GM18526 (cell line): Measurements from ENCODE around the gene ISYNA1.
A peak's percentile ranks its signal among the peaks of the same experiment; 100 is the strongest.

Experiments used
- POLR2A ChIP-seq: IDR thresholded peaks from 3 replicates; pipeline ENCODE4 v1.6.1; 2011; ENCODE audit not compliant: insufficient read length; ENCODE audit errors: extremely low read depth

The ISYNA1 gene

GRCh38 chr19:18440936-18441803, 3.2 kb upstream of the ISYNA1 start:
- TF ChIP-seq POLR2A = no peak

- no peak for TF ChIP-seq POLR2A
Measured at GRCh38 chr19:18440415-18440877, 2.5 kb upstream of the ISYNA1 start.

- TF ChIP-seq POLR2A = no peak
Measured at GRCh38 chr19:18439910-18440237, 1.9 kb upstream of the ISYNA1 start.

GRCh38 chr19:18439025-18439909, 1.3 kb upstream of the ISYNA1 start:
- TF ChIP-seq POLR2A = no peak

- TF ChIP-seq POLR2A = no peak
Measured at GRCh38 chr19:18438331-18439024, 545 bp upstream of the ISYNA1 start.

- TF ChIP-seq POLR2A = no peak
Measured at GRCh38 chr19:18436671-18437490, 1.1 kb downstream of the ISYNA1 start.

- TF ChIP-seq POLR2A = no peak
Measured at GRCh38 chr19:18435842-18436670, 1.9 kb downstream of the ISYNA1 start.

GRCh38 chr19:18435178-18435841, 2.6 kb downstream of the ISYNA1 start:
- no peak for TF ChIP-seq POLR2A

GRCh38 chr19:18434411-18435175, 3.3 kb downstream of the ISYNA1 start:
- TF ChIP-seq POLR2A = no peak

GRCh38 chr19:18433735-18434398, 4.1 kb downstream of the ISYNA1 start:
- TF ChIP-seq POLR2A = no peak

- TF ChIP-seq POLR2A = peak; percentile 29
Measured at GRCh38 chr19:18433015-18433691, 4.8 kb downstream of the ISYNA1 start.
